ENCODE results near the gene SEZ6.

Gene SEZ6

GRCh38 chr17:28955408-28955807 lies 50.4 kb downstream of the SEZ6 start:
- H3K27ac ChIP-seq (ENCODE audit: extremely low read depth, low read depth, low read length): no peak overlapping the region
- H3K36me3 ChIP-seq (ENCODE audit: control insufficient read depth in 2 of 2, insufficient read depth in 1 of 2, low read length in 2 of 2): no peaks in the 10 kb centered on the region

GRCh38 chr17:28954886-28955285 lies 50.9 kb downstream of the SEZ6 start:
- POLR2A ChIA-PET: no interaction called here
- Histone ChIP-seq H3K9me3 (ENCODE audit: control insufficient read depth, insufficient read depth, low read depth, low read length) (no peaks in the 10 kb centered on the region), H3K4me1 (ENCODE audit: control insufficient read depth, insufficient read depth, low read length) (no peaks in the 10 kb centered on the region), H3K27ac (ENCODE audit: extremely low read depth, low read depth, low read length) (no peak overlapping the region), H3K36me3 (ENCODE audit: control insufficient read depth in 2 of 2, insufficient read depth in 1 of 2, low read length in 2 of 2) (no peaks in the 10 kb centered on the region), H3K4me3 (ENCODE audit: low read depth, low read length) (no peak overlapping the region)
- TF ChIP-seq MYNN (tag by site-specific recombination; IDR thresholded peaks at IDR 0.05; ENCODE audit: borderline replicate concordance) (no peak), ZNF580 (tag by site-specific recombination; IDR thresholded peaks at IDR 0.05) (no peak), ZNF488 (tag by site-specific recombination; IDR thresholded peaks at IDR 0.05) (no peak), GLI4 (tag by site-specific recombination; IDR thresholded peaks at IDR 0.05) (no peak), ZNF433 (tag by site-specific recombination; IDR thresholded peaks at IDR 0.05; ENCODE audit: low read depth) (no peak), ZNF132 (tag by site-specific recombination; IDR thresholded peaks at IDR 0.05; ENCODE audit: borderline replicate concordance) (no peak), ZFHX2 (tag by site-specific recombination; conservative IDR thresholded peaks at IDR 0.05) (no peak), ZEB2 (tag by site-specific recombination; IDR thresholded peaks at IDR 0.05) (no peak), ZSCAN4 (tag by site-specific recombination; IDR thresholded peaks at IDR 0.05) (no peak), ZNF777 (tag by site-specific recombination; IDR thresholded peaks at IDR 0.05; ENCODE audit: borderline replicate concordance) (no peak), ZNF548 (tag by site-specific recombination; IDR thresholded peaks at IDR 0.05) (no peak), ZNF335 (tag by site-specific recombination; conservative IDR thresholded peaks at IDR 0.05) (no peak), ZNF555 (tag by site-specific recombination; conservative IDR thresholded peaks at IDR 0.05) (no peak)
- TF ChIP-seq, protein P1, sequence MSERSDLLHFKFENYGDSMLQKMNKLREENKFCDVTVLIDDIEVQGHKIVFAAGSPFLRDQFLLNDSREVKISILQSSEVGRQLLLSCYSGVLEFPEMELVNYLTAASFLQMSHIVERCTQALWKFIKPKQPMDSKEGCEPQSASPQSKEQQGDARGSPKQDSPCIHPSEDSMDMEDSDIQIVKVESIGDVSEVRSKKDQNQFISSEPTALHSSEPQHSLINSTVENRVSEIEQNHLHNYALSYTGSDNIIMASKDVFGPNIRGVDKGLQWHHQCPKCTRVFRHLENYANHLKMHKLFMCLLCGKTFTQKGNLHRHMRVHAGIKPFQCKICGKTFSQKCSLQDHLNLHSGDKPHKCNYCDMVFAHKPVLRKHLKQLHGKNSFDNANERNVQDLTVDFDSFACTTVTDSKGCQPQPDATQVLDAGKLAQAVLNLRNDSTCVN (tag by site-specific recombination; optimal IDR thresholded peaks at IDR 0.05): no peak
- CTCF ChIA-PET: interaction anchor here (0.5 to 18.9 kb wide), 7 partner anchors 9 to 310 kb away, joined by 3 to 680 read pairs (median 5); partner anchors contain the start of genes BLTP2 and TLCD1

More at GRCh38 chr17:28955408-28955807, 50.4 kb downstream of the SEZ6 start:
- TF ChIP-seq ZNF404 (tag by site-specific recombination; IDR thresholded peaks at IDR 0.05): no peak
- no peak for TF ChIP-seq ZFP41 (tag by site-specific recombination; IDR thresholded peaks at IDR 0.05; ENCODE audit: borderline replicate concordance)
- no peaks in the 10 kb centered on the region for H3K9me3 ChIP-seq (ENCODE audit: control insufficient read depth, insufficient read depth, low read depth, low read length)
- ChIA-PET POLR2A (interaction anchor here (0.6 kb wide), 1 partner anchor 245 kb away, joined by 8 read pairs; no protein-coding TSS in a partner anchor), CTCF (interaction anchor here (0.5 to 18.9 kb wide), 8 partner anchors 9 to 310 kb away, joined by 3 to 680 read pairs (median 5); partner anchors contain the start of genes BLTP2 and TLCD1)
- H3K4me1 ChIP-seq (ENCODE audit: control insufficient read depth, insufficient read depth, low read length): no peaks in the 10 kb centered on the region
- H3K4me3 ChIP-seq (ENCODE audit: low read depth, low read length): no peak overlapping the region

DNA sequence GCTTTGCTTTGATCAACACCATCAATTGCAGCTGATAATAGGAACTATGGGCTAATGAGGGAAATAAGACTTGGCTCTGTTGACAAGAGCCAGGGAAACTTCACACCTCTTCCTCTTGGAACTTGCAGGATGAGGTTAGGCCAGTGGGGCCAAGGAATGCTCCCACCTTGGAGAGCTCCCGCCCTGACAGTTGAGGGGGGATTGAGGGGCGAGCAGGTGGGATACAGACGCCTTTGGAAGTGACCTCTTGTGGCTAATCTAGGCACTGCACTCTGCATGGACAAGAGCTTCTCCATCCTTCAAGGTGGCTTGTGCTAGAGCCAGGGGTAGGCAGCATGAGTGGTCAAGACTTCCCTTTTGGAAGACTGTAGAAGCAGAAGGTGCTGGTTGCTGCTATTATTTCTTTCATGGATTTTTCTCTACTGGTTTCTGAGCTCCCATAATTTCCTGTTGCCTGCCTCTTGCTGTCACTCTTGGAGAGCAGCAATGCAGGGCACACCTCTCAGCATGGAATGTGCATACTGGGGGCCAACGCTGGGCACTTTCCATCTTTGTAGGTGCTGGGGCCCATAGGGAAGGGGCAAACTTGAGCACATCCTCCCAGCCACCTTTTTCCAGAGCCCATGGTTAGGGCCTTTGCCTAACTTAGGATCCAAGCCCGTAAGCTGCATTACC lies 52.3 kb downstream of the SEZ6 start:
- ChIA-PET POLR2A (interaction anchor here (0.8 to 3.4 kb wide), 5 partner anchors 9 to 234 kb away, joined by 3 to 76 read pairs (median 4); partner anchors contain the start of genes NEK8, RPL23A and TLCD1), CTCF (interaction anchor here (0.5 to 18.9 kb wide), 52 partner anchors 10 to 1437 kb away, joined by 3 to 680 read pairs (median 4); partner anchors contain the start of genes DHRS13, FLOT2, NEK8 and SEZ6)
- no peaks in the 10 kb centered on the region for H3K9me3 ChIP-seq (ENCODE audit: control insufficient read depth, insufficient read depth, low read depth, low read length)
- no peak overlapping the region for H3K27ac ChIP-seq (ENCODE audit: extremely low read depth, low read depth, low read length)
- no peak overlapping the region for H3K4me3 ChIP-seq (ENCODE audit: low read depth, low read length)
- H3K36me3 ChIP-seq (ENCODE audit: control insufficient read depth in 2 of 2, insufficient read depth in 1 of 2, low read length in 2 of 2): peaks cover 0 to 2% of the 10 kb centered on the region in 2 experiments; a peak in 1 of 3 replicates
- H3K4me1 ChIP-seq (ENCODE audit: control insufficient read depth, insufficient read depth, low read length): no peaks in the 10 kb centered on the region
- no peak for TF ChIP-seq ZSCAN16 (tag by site-specific recombination; IDR thresholded peaks at IDR 0.05)
- TF ChIP-seq ZNF341 (tag by site-specific recombination; IDR thresholded peaks at IDR 0.05; ENCODE audit: low read depth): no peak
- no peak for TF ChIP-seq SCRT2 (tag by site-specific recombination; IDR thresholded peaks at IDR 0.05)
- peak; percentile 49 for TF ChIP-seq ZNF654 (tag by site-specific recombination; IDR thresholded peaks at IDR 0.05; ENCODE audit: low read depth)
- TF ChIP-seq, protein P2, sequence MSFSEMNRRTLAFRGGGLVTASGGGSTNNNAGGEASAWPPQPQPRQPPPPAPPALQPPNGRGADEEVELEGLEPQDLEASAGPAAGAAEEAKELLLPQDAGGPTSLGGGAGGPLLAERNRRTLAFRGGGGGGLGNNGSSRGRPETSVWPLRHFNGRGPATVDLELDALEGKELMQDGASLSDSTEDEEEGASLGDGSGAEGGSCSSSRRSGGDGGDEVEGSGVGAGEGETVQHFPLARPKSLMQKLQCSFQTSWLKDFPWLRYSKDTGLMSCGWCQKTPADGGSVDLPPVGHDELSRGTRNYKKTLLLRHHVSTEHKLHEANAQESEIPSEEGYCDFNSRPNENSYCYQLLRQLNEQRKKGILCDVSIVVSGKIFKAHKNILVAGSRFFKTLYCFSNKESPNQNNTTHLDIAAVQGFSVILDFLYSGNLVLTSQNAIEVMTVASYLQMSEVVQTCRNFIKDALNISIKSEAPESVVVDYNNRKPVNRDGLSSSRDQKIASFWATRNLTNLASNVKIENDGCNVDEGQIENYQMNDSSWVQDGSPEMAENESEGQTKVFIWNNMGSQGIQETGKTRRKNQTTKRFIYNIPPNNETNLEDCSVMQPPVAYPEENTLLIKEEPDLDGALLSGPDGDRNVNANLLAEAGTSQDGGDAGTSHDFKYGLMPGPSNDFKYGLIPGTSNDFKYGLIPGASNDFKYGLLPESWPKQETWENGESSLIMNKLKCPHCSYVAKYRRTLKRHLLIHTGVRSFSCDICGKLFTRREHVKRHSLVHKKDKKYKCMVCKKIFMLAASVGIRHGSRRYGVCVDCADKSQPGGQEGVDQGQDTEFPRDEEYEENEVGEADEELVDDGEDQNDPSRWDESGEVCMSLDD (tag by site-specific recombination; IDR thresholded peaks at IDR 0.05): peak; percentile 71; the same call in 1 of the 2 replicates
- TF ChIP-seq ZNF24 (tag by site-specific recombination; IDR thresholded peaks at IDR 0.05): no peak
- TF ChIP-seq, protein P3, sequence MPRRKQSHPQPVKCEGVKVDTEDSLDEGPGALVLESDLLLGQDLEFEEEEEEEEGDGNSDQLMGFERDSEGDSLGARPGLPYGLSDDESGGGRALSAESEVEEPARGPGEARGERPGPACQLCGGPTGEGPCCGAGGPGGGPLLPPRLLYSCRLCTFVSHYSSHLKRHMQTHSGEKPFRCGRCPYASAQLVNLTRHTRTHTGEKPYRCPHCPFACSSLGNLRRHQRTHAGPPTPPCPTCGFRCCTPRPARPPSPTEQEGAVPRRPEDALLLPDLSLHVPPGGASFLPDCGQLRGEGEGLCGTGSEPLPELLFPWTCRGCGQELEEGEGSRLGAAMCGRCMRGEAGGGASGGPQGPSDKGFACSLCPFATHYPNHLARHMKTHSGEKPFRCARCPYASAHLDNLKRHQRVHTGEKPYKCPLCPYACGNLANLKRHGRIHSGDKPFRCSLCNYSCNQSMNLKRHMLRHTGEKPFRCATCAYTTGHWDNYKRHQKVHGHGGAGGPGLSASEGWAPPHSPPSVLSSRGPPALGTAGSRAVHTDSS (tag by site-specific recombination; IDR thresholded peaks at IDR 0.05): no peak
